Suprapubic skin (tissue), 4 donors: ENCODE results near the gene AP4M1. TPM values are rescaled to one million over a fixed set of nuclear protein-coding genes. Genes with fewer than 3 reads are reported as not detected.

Experiments used
- DNase-seq, 2 donors: peaks; one replicate each; pipeline ENCODE4 v3.0.0-alpha.2; 2019; ENCODE audit warnings: low spot score in 2 of 2
- H3K27ac ChIP-seq: fragments of 200-600 bp; sonication (generic); one replicate; pipeline ENCODE4 v1.5.1; 2019
- H3K27me3 ChIP-seq: fragments of 200-600 bp; sonication (generic); one replicate; pipeline ENCODE4 v1.5.1; 2019
- H3K36me3 ChIP-seq: fragments of 200-600 bp; sonication (generic); one replicate; pipeline ENCODE4 v1.5.1; 2019
- H3K4me1 ChIP-seq: fragments of 200-600 bp; sonication (generic); one replicate; pipeline ENCODE4 v1.5.1; 2019
- H3K4me3 ChIP-seq: fragments of 200-600 bp; sonication (generic); one replicate; pipeline ENCODE4 v1.5.1; 2019; ENCODE audit warnings: mild to moderate bottlenecking
- H3K9me3 ChIP-seq: fragments of 200-600 bp; sonication (generic); one replicate; pipeline ENCODE4 v1.5.1; 2019
- CTCF ChIP-seq, 2 donors: fragments of 200-600 bp in 1 of 2; fragments of 450-650 bp in 1 of 2; sonication (generic) in 1 of 2; IDR thresholded peaks; one replicate each; pipeline ENCODE4 v1.5.1; 2016 to 2019; ENCODE audit warnings: antibody characterized with exemption in 2 of 2, mild to moderate bottlenecking in 1 of 2, moderate library complexity in 1 of 2
- EP300 ChIP-seq: sonication (generic); formaldehyde crosslinking; IDR thresholded peaks from one replicate; pipeline ENCODE4 v1.6.1; 2017; ENCODE audit warnings: antibody characterized with exemption
- POLR2A ChIP-seq, 2 donors: fragments of 450-650 bp; IDR thresholded peaks; one replicate each; pipeline ENCODE4 v1.6.1; 2017; ENCODE audit warnings: antibody characterized with exemption in 2 of 2, mild to moderate bottlenecking in 2 of 2, moderate library complexity in 2 of 2
- POLR2AphosphoS5 ChIP-seq, 3 donors: sonication (generic); formaldehyde crosslinking; IDR thresholded peaks; one replicate each; pipeline ENCODE4 v1.6.1; 2017; ENCODE audit warnings: antibody characterized with exemption in 3 of 3
- WGBS: methylation state at CpG from one replicate; pipeline ENCODE4 v1.1.5; 2018; 5-methylcytosine and 5-hydroxymethylcytosine counted together
- total RNA-seq, 4 donors: library from RNA; depleted of rRNA; stranded (reverse); fragments of >200 nt; gene quantifications; one replicate each; pipeline ENCODE4 v1.1.0, GENCODE V29; 2016

Gene AP4M1
- total RNA-seq, 4 donors from 2014 or later = 16.7 to 33.2 (median 31.8) TPM

GRCh38 chr7:100105534-100105933 lies 4.1 kb downstream of the AP4M1 start:
- Histone ChIP-seq H3K4me3 (no peak overlapping the region), H3K36me3 (peaks cover 71% of the 10 kb centered on the region), H3K27me3 (no peaks in the 10 kb centered on the region), H3K27ac (no peak overlapping the region), H3K9me3 (no peaks in the 10 kb centered on the region), H3K4me1 (peaks cover 10% of the 10 kb centered on the region)
- TF ChIP-seq POLR2A (IDR thresholded peaks at IDR 0.05) = no peak
- TF ChIP-seq CTCF (IDR thresholded peaks at IDR 0.05) = no peak
- TF ChIP-seq POLR2AphosphoS5 (IDR thresholded peaks at IDR 0.05) = no peak
- no peak for TF ChIP-seq EP300
- 96% methylated on average over 4 of the region's 4 CpGs for WGBS
- no peak for DNase-seq

GRCh38 chr7:100106633-100107032 lies 5.2 kb downstream of the AP4M1 start:
- H3K4me3 ChIP-seq = no peak overlapping the region
- WGBS = 83% methylated on average over 15 of the region's 17 CpGs
- no peaks in the 10 kb centered on the region for H3K9me3 ChIP-seq
- no peak overlapping the region for H3K27ac ChIP-seq
- DNase-seq = no peak
- H3K4me1 ChIP-seq = peaks cover 10% of the 10 kb centered on the region
- peaks cover 81% of the 10 kb centered on the region for H3K36me3 ChIP-seq
- H3K27me3 ChIP-seq = no peaks in the 10 kb centered on the region
- TF ChIP-seq EP300 = no peak
- no peak for TF ChIP-seq POLR2AphosphoS5 (IDR thresholded peaks at IDR 0.05)
- TF ChIP-seq POLR2A (IDR thresholded peaks at IDR 0.05) = no peak
- TF ChIP-seq CTCF (IDR thresholded peaks at IDR 0.05) = no peak

- no peaks in the 10 kb centered on the region for H3K27me3 ChIP-seq
- H3K36me3 ChIP-seq = peaks cover 87% of the 10 kb centered on the region
- H3K4me1 ChIP-seq = peaks cover 6% of the 10 kb centered on the region
- TF ChIP-seq POLR2AphosphoS5 (IDR thresholded peaks at IDR 0.05) = no peak
- TF ChIP-seq POLR2A (IDR thresholded peaks at IDR 0.05) = no peak
- TF ChIP-seq CTCF (IDR thresholded peaks at IDR 0.05) = no peak
- no peak for TF ChIP-seq EP300
- 83% methylated on average over 25 of the region's 25 CpGs for WGBS
- no peak overlapping the region for H3K27ac ChIP-seq
- no peak overlapping the region for H3K4me3 ChIP-seq
- no peaks in the 10 kb centered on the region for H3K9me3 ChIP-seq
- DNase-seq = no peak
These were observed 5.8 kb downstream of the AP4M1 start for GRCh38 chr7:100107125-100107737.

GRCh38 chr7:100107890-100108289 lies 6.4 kb downstream of the AP4M1 start:
- H3K27me3 ChIP-seq = no peaks in the 10 kb centered on the region
- TF ChIP-seq CTCF (IDR thresholded peaks at IDR 0.05) (no peak), POLR2A (IDR thresholded peaks at IDR 0.05) (no peak), EP300 (no peak), POLR2AphosphoS5 (IDR thresholded peaks at IDR 0.05) (no peak)
- H3K27ac ChIP-seq = no peak overlapping the region
- no peaks in the 10 kb centered on the region for H3K4me1 ChIP-seq
- WGBS = 80% methylated on average over 11 of the region's 11 CpGs
- no peak for DNase-seq
- no peaks in the 10 kb centered on the region for H3K9me3 ChIP-seq
- peaks cover 94% of the 10 kb centered on the region for H3K36me3 ChIP-seq
- H3K4me3 ChIP-seq = no peak overlapping the region

- Histone ChIP-seq H3K27ac (no peak overlapping the region), H3K4me1 (no peaks in the 10 kb centered on the region), H3K9me3 (no peaks in the 10 kb centered on the region), H3K4me3 (no peak overlapping the region), H3K36me3 (peaks cover 95% of the 10 kb centered on the region), H3K27me3 (no peaks in the 10 kb centered on the region)
- no peak for DNase-seq
- TF ChIP-seq EP300 (no peak), CTCF (IDR thresholded peaks at IDR 0.05) (no peak), POLR2AphosphoS5 (IDR thresholded peaks at IDR 0.05) (no peak)
- 91% methylated on average over 12 of the region's 12 CpGs for WGBS
These were observed 8.2 kb downstream of the AP4M1 start for GRCh38 chr7:100109521-100110163.
